Breast epithelium (tissue), 3 donors: ENCODE measurements around the gene GFRA4.

Source experiments
- POLR2A ChIP-seq: fragments of 450-650 bp; IDR thresholded peaks from one replicate; pipeline ENCODE4 v1.6.1; 2016; ENCODE audit warnings: antibody characterized with exemption, mild to moderate bottlenecking, moderate library complexity
- TF ChIP-seq, protein P1 (sequence below), 3 donors: fragments of 450-650 bp; IDR thresholded peaks; one replicate each; pipeline ENCODE4 v1.5.1; 2016 to 2017; ENCODE audit warnings: antibody characterized with exemption in 3 of 3, mild to moderate bottlenecking in 3 of 3, moderate library complexity in 3 of 3

GRCh38 chr20:3707508-3707899 lies 44.3 kb upstream of the GFRA4 start:
- TF ChIP-seq, protein P1, sequence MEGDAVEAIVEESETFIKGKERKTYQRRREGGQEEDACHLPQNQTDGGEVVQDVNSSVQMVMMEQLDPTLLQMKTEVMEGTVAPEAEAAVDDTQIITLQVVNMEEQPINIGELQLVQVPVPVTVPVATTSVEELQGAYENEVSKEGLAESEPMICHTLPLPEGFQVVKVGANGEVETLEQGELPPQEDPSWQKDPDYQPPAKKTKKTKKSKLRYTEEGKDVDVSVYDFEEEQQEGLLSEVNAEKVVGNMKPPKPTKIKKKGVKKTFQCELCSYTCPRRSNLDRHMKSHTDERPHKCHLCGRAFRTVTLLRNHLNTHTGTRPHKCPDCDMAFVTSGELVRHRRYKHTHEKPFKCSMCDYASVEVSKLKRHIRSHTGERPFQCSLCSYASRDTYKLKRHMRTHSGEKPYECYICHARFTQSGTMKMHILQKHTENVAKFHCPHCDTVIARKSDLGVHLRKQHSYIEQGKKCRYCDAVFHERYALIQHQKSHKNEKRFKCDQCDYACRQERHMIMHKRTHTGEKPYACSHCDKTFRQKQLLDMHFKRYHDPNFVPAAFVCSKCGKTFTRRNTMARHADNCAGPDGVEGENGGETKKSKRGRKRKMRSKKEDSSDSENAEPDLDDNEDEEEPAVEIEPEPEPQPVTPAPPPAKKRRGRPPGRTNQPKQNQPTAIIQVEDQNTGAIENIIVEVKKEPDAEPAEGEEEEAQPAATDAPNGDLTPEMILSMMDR (IDR thresholded peaks at IDR 0.05) = no peak
- no peak for TF ChIP-seq POLR2A
